ENCODE results near the gene ALG12.

The ALG12 gene

DNA sequence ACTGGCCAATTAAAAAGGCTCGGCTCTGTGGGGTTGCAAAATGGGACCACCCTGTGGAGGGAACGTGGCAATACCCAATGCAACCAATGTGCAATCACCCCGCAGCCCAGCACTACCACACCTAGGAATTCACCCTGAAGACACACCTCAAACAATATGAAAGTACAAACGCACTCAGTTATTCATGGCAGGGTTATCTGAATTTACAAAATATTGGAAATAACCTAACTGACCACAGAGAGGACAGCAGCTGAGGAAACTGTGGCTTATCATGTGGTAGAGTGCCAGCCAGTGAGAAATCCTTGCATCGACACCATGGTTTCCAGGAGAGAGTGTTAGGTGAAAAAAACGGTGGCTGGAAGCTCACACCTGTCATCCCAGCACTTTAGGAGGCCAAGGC lies 18.7 kb downstream of the ALG12 start:
- H3K4me2 ChIP-seq: no peak overlapping the region
- H3K27me3 ChIP-seq (ENCODE audit: insufficient read depth, low read depth): no peaks in the 10 kb centered on the region
- H3K79me2 ChIP-seq (ENCODE audit: insufficient read depth, low read depth): no peaks in the 10 kb centered on the region
- H4K20me1 ChIP-seq (ENCODE audit: insufficient read depth): no peaks in the 10 kb centered on the region
- no peaks in the 10 kb centered on the region for H3K4me1 ChIP-seq (ENCODE audit: low read depth, poor library complexity, severe bottlenecking)
- no peak overlapping the region for H3K27ac ChIP-seq
- no peak overlapping the region for H3K4me3 ChIP-seq (IDR thresholded peaks at IDR 0.05; ENCODE audit: insufficient read depth, low read depth, low read length)
- H2AFZ ChIP-seq (ENCODE audit: low read depth): no peak overlapping the region
- H3K9ac ChIP-seq: no peak overlapping the region
- TF ChIP-seq, protein P1, sequence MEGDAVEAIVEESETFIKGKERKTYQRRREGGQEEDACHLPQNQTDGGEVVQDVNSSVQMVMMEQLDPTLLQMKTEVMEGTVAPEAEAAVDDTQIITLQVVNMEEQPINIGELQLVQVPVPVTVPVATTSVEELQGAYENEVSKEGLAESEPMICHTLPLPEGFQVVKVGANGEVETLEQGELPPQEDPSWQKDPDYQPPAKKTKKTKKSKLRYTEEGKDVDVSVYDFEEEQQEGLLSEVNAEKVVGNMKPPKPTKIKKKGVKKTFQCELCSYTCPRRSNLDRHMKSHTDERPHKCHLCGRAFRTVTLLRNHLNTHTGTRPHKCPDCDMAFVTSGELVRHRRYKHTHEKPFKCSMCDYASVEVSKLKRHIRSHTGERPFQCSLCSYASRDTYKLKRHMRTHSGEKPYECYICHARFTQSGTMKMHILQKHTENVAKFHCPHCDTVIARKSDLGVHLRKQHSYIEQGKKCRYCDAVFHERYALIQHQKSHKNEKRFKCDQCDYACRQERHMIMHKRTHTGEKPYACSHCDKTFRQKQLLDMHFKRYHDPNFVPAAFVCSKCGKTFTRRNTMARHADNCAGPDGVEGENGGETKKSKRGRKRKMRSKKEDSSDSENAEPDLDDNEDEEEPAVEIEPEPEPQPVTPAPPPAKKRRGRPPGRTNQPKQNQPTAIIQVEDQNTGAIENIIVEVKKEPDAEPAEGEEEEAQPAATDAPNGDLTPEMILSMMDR (conservative IDR thresholded peaks at IDR 0.05; ENCODE audit: low read depth, low read length): no peak
- H3K36me3 ChIP-seq (ENCODE audit: insufficient read depth): no peaks in the 10 kb centered on the region

DNA sequence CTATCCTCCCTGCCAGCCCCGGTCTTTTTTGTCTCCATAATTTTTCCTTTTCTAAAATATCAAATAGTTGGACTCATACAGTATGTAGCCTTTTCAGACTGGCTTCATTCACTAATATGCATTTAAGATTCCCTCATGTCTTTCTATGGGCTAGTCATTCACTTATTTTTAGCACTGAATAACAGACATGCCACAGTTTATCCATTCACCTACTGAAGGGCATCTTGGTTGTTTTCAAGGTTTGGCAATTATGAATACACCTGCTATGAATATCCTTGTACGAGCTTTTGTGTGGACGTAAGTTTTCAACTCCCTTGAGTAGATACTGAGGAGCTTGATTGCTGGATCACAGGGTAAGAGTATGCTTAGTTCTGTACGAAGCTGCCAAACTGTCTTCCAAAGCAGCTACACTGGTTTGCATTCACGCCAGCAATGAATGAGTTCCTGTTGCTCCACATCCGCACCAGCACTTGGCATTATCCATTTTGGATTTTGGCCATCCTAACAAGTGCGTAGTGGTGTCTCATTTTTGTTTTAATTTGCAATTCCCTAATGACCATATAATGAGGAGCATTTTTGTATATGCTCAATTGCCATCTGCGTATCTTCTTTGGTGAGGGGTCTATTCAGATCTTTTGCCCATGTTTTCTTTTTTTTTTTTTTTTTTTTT lies 21.1 kb downstream of the ALG12 start:
- H4K20me1 ChIP-seq (ENCODE audit: insufficient read depth): no peaks in the 10 kb centered on the region
- TF ChIP-seq, protein P1 (conservative IDR thresholded peaks at IDR 0.05; ENCODE audit: low read depth, low read length): no peak
- no peaks in the 10 kb centered on the region for H3K4me1 ChIP-seq (ENCODE audit: low read depth, poor library complexity, severe bottlenecking)
- no peaks in the 10 kb centered on the region for H3K79me2 ChIP-seq (ENCODE audit: insufficient read depth, low read depth)
- H3K4me2 ChIP-seq: no peak overlapping the region
- H3K36me3 ChIP-seq (ENCODE audit: insufficient read depth): no peaks in the 10 kb centered on the region
- no peak overlapping the region for H3K4me3 ChIP-seq (IDR thresholded peaks at IDR 0.05; ENCODE audit: insufficient read depth, low read depth, low read length)
- H3K27me3 ChIP-seq (ENCODE audit: insufficient read depth, low read depth): no peaks in the 10 kb centered on the region
- no peak overlapping the region for H3K27ac ChIP-seq
- no peak overlapping the region for H3K9ac ChIP-seq
- no peak overlapping the region for H2AFZ ChIP-seq (ENCODE audit: low read depth)

DNA sequence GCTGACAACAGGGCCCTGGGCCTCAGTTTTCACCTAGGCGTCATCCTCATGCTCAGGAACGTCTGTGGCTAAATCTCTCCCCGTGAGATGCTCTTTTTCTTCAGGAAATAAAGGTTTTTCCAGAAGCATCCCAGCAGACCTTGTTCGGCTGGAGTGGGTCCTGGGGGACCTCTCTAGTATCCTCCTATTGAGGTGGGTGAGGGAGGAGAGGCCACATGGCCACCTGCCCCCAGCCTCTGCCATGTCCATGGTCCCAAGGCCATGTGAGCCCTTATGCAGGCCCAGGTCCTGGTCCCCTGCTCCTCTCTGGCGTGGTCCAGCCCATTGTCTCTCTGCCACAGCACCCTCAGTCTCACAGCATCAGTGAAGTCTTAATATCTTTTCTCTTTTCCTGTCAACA lies 22.0 kb downstream of the ALG12 start:
- no peaks in the 10 kb centered on the region for H3K27me3 ChIP-seq (ENCODE audit: insufficient read depth, low read depth)
- H3K4me2 ChIP-seq: no peak overlapping the region
- H3K27ac ChIP-seq: no peak overlapping the region
- no peaks in the 10 kb centered on the region for H4K20me1 ChIP-seq (ENCODE audit: insufficient read depth)
- no peaks in the 10 kb centered on the region for H3K36me3 ChIP-seq (ENCODE audit: insufficient read depth)
- H3K79me2 ChIP-seq (ENCODE audit: insufficient read depth, low read depth): no peaks in the 10 kb centered on the region
- no peaks in the 10 kb centered on the region for H3K4me1 ChIP-seq (ENCODE audit: low read depth, poor library complexity, severe bottlenecking)
- H2AFZ ChIP-seq (ENCODE audit: low read depth): no peak overlapping the region
- no peak overlapping the region for H3K4me3 ChIP-seq (IDR thresholded peaks at IDR 0.05; ENCODE audit: insufficient read depth, low read depth, low read length)
- TF ChIP-seq, protein P1 (conservative IDR thresholded peaks at IDR 0.05; ENCODE audit: low read depth, low read length): no peak
- no peak overlapping the region for H3K9ac ChIP-seq

DNA sequence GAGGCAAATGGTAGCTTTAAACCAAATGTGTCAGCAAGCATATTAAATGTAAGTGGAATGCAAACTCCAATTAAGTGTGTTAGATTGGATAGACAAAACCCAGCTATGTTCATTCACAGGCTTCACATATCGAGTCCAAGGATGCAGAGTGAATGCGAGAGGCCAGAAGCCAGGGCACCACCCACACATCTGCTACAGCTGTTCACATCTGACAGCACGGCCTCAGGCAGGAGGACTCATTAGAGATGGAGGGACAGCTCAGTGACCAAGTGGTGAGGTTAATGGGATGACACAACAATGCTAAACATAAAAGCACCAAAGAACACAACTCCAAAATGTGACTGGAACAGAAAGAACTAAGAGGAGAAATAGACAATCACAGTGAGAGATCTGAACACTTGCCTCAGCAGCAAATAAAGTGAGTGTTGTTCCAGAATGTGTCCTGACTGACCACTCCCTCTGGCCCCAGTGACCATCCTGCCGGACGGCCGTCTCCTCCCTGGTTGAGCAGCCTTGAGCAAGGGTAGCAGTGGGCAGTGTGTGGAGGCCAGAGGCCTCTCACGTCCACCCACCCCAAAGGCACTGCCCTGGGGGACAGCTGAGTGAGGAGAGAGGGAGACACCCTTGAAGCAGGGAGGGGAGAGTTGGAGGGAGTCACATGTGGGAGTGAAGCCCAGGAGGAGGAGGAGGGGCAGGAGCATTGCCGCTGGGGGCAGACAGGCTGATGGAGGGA lies 23.8 kb downstream of the ALG12 start:
- Histone ChIP-seq H3K4me3 (IDR thresholded peaks at IDR 0.05; ENCODE audit: insufficient read depth, low read depth, low read length) (no peak overlapping the region), H3K4me1 (ENCODE audit: low read depth, poor library complexity, severe bottlenecking) (no peaks in the 10 kb centered on the region), H3K79me2 (ENCODE audit: insufficient read depth, low read depth) (no peaks in the 10 kb centered on the region), H3K27me3 (ENCODE audit: insufficient read depth, low read depth) (no peaks in the 10 kb centered on the region), H4K20me1 (ENCODE audit: insufficient read depth) (no peaks in the 10 kb centered on the region), H3K4me2 (no peak overlapping the region), H3K36me3 (ENCODE audit: insufficient read depth) (no peaks in the 10 kb centered on the region), H3K27ac (no peak overlapping the region), H3K9ac (no peak overlapping the region), H2AFZ (ENCODE audit: low read depth) (no peak overlapping the region)
- TF ChIP-seq, protein P1 (conservative IDR thresholded peaks at IDR 0.05; ENCODE audit: low read depth, low read length): no peak
